Measurements from ENCODE around the gene PKHD1.

The PKHD1 gene

DNA sequence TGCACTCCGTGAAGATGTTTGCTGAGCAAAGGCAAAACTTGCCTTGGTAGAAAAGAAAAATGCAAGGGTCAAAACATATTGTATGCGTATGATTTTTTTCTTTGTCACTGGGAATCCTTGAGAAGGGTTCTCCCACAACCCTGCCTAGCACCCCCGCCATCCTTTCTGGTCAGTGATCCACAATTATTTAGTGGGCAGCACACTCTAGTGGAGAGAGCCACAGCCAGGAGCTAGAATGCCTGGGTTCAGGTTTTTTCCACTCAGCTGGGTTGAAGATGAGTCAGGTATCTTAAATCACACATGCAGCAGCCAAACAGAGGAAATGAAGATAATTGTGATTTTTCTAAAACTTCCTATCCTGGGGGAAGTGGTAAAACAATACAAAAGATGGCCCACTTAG lies 243.1 kb downstream of the PKHD1 start:
- no peak for DNase-seq

DNA sequence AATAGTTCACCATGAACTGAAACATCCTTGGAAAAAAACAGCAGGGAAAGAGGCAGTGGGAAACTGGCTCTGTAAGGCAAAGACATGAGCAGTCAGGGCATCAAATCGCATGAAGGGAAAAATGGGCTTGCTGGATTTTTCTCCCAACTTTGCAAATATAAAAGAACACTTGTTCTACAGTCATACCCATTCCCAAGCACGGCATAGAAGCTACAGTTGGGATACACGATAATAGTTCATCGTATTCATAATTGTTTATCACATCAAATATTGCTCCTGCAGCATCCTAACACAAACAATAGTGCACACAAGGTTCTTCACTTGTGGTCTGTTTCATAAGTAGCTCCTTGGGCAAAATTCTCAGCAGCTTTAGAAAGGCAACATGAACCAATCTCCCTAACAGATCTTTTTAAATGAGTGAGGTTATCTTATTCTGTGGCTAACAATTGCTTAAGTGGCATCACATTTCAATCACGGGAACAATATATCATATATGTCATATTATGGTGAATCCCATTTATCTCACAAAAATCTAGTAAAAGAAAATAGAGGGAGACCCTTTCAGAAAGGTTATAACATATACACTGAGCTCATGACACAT lies 243.9 kb downstream of the PKHD1 start:
- no peak for DNase-seq

DNA sequence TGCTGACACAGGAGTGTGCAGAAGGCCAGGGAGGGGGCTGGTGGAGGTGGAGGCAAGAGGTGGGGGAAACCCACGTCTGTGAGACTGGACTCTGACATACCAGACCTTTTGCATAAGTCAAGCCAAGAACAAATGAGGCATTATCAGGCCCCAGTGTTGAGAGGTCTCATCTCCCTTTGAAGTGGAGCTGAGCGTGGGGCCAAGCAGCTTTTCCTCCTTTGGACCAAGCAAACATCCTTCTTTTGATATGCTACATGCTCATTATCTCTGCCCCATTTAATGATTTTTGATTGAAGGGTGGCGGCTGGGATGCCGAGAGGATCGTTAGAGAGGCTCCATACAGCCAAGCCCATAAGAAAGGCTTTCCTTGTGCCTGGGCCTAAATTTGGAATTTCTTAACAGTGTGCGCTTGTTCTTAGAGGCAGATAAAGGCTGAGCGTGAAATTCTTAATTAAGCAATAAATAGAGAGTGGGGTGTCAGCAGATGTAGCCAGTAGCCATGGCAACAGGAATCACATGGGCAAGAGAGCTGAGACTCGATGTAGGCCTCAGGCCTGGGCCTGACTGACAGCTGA lies 244.5 kb downstream of the PKHD1 start:
- DNase-seq, result no peak

DNA sequence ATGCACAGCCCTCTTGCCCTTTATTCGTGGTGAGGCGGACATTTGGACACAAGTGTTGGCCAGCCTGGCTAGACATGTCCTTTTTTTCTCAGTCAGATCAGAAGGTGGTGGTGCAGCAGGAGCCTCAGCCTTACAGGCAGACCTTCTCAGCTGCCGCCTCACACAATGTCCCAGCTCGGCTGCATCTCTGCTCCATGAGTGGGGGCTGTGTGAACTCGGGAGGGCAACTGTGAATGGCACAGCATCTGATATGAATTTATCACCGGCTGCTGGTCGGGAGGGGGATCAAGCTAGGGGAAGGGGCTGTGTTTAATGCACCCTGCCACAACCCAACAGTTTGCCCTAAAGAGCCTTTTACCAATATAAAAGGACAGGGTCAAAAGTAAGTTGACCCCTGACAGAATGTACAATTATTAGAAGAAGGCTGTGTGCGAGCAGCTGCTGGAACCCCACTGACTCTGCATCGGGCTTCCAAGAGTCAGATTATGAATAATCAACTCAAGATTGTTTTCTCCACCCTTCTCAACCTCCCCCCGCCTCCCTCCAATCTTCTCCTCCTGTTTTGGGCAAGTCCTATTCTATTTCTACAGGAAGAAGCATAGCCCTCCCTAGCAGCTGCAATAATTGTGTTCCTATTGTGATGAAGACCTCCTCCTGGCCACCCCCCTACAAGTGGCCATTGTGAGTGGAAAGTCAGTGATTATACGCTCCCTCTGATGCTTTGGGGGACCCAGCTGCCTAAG lies 245.2 kb downstream of the PKHD1 start:
- no peak for DNase-seq

DNA sequence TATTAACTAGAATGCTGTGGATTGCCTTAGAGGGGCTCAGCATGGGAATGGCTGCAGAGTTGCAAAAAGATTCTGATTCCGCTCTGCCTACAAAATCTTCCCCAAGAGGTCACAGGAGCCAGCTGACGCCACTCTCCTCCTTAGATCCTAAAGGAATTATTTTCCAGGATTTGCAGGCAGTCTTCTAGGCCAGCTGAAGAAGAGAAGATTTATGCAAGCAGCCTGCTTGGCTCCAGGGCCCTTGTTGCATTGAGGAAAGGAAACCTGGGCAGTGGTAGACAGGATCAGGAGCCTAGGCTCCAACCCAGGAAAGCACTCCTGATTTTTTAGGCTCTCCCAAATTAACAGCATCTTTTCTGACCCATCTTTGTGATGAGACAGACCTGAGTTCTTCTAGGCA lies 245.8 kb downstream of the PKHD1 start:
- DNase-seq, result no peak

DNA sequence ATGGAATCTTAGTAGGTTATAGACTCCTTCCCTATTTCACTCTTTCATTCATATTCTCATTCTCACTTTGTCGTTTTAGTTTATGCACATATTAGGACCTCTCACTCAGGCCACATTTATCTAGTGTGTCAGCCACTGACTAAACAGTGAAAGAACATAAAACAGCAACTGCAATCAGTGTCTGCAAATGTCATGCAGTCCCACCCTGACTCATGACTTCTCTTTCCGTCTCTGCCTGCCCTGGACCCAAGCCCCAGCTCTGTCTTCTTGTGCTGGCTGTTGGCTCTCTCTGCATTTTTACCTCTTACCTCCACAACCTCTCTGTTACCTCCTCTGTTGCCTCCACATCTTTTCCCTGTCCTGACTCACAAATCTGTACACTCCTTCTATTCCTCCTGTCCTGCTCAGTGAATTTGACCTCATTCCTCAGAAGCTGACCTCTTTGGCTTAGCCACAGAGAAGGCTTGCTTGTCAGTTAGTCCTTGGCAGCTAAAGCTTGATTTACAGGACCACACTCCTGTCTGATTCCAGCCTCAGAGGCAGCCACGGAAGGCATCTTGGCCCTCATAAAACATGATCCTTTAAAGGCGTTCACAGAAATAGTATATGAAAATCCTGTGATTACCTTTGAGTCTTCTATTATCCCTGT lies 247.6 kb downstream of the PKHD1 start:
- no peak for DNase-seq

DNA sequence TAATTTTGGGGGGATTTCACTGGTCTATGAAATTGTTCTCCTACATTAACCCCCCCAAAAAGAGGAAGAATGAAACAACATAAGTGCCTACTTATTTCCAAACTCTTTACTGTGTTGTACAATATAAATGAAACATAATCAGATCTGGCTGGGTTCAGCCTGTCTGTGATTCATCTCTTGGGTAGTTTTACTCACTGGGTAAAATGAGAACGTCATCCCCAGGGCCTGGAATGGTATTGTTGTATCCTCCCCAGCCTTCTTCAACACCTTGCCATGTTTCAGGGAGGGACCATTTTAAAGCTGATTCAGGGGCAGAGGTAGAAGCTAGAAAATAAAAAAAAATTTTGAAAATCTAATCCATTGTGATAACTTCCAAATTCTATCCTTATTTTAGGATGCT lies 256.7 kb downstream of the PKHD1 start:
- no peak for DNase-seq

DNA sequence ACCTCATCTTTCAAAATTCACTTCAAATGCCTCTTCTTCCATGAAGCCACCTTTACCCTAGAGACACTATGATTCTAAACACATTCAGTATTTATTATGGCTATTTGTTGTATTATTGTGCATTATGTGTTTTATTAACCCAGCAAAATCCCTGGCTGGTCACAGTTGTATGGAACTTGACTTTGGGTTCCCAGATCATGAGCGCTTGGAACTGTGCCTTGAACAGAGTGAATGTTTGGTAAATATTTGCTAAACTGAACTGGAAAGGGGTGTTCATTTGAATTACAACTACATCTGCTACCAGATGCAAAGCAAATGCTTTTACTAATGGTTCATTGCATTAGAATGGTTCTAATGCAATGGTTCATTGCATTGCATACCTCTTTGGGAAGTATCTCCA lies 259.8 kb downstream of the PKHD1 start:
- DNase-seq, result no peak

DNA sequence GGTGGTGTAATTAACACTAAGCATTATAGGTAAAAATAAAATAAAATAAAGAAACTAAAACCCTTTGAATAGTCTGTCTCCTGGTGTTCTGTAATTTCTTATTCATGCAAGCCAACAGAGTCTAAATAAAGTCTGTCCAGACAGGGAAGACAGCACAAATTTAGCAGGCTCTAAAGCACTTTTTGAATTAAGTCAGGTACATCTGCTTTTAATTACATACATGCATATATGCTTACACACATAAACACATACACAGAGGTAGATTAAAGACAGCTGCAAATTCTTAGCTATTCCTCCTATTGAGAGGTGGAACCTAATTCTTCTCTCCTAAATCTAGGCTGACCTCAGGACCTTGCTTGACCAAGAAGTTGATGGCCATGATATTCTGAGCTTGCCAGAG lies 262.5 kb downstream of the PKHD1 start:
- no peak for DNase-seq

DNA sequence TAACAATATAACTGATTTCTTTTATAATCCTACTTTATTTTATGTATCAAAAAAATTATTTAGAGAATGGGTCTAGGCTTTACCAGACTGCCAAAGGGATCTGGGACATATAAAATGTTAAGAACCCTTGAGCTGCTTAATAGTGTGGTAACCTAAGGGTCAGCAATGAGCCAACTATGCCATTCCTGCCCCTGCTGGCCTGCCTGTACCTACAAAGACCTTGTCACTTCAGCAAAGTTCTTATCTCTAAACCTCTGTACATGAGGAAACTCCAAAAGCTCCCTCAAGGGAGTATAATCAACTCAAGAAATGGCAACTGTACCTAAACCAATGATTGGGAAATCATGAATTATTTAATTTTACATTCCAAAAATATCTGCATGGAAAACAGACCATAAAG lies 266.9 kb downstream of the PKHD1 start:
- no peak for DNase-seq

DNA sequence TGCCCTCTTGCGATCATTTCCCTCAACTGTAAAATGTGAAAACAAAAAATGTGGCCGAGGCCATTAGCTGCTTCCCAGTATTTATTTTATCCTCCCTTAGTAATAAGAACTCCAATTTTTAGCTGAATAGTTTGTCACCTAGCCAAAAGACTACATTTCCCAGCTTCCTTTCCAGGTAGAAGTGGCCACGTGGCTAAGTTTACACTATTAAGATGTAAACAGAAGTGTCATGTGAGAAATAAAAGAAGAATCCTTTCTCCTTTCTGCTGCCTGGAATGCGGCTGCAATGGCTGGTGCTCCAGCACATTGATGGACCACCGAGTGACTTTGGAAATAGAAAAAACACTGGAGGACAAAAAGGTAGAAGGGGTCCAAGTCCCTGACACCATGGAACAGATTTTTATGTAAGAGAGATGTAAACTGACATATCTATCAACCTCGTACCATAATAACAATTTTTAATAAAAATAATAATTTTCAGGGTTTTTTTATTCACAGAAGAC lies 268.8 kb downstream of the PKHD1 start:
- DNase-seq, result no peak

DNA sequence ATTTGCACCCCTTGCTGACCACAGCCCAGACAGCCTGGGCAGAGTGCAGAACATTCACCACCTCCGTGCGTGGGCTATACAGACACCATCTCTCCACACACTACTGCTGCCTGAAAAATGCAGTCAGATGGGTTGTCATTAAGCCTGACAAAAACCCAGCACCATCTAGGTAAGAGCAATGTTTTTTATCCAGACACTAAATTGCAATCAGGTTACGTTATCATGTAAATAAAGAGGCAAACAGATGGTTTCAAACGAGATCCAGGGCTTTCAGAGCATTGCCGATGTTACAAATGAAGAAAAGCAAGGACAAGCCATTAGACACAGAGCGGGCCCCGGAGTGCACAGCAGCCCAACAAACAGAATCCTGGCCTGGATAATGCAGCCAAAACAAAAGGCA lies 269.6 kb downstream of the PKHD1 start:
- DNase-seq, result no peak

DNA sequence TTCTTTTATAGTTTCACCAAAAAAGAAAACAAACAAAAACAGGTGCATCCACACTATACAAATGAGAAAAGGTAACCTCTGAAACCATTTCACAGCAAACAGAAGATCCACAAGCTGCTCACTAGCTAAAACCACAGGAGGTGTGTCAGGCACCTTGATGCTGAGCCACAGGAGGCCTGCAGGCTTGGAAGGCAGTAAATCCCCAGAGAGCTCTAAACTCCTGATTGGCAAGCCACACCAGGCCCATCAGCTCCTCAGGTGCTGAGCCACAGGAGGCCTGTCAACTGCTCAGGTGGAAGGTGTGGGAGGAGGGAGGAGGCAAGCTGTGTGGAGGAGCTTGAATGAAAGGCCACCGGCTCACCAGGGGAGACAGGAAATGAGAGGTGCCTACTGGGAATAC lies 273.0 kb downstream of the PKHD1 start:
- DNase-seq, result no peak

DNA sequence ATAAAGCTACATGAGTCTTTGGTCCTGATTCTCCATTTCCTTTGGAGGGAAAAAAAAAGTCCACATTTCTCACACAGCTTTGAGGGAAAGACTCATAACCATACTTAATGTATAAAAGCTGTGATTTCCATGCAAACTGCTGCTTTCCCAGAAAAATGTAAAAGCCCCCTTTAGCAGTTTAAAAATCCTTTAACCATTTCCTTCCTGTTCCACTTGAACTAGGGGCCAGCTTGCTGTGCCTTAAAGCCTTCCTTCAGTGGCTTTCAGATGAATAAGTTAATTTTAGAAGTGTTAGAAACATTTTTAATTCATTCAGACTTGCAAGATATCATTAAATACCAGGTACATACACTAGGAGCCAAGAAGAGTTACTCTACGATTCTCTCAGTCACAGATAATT lies 273.5 kb downstream of the PKHD1 start:
- DNase-seq, result no peak

DNA sequence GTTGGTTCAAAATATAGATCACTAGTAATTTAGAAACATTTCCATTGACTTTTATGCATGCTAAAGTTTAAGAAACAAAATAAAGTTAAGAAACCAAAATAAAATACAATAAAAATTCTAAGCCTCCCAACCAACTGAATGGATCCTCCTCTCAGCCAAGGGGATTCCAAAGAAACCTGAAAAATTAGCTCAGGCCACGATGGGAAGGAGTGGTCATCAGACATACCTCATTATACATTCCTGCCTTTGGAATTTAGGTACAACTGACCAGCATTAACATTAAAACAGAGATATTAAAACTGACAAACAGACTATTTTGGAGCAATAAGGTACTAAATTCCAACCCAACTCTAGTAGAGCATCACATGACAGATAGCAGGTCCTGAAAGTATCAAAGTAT lies 275.2 kb downstream of the PKHD1 start:
- no peak for DNase-seq

DNA sequence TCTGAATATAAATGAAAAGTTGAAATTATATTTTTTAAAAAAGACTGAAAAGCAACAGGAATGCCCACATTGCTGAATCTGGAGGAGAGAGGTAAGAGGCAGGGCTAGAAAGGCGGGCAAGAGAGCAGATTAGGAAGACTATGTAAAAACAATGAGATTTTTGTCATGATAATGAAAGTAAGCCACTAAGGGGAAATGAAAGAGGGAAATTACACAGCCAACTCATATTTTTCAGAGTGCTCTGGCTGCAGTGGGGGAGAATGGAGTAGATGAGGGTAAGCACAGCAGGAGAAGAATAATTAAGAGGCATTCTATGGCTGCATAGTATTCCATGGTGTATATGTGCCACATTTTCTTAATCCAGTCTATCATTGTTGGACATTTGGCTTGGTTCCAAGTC lies 281.9 kb downstream of the PKHD1 start:
- no peak for DNase-seq

DNA sequence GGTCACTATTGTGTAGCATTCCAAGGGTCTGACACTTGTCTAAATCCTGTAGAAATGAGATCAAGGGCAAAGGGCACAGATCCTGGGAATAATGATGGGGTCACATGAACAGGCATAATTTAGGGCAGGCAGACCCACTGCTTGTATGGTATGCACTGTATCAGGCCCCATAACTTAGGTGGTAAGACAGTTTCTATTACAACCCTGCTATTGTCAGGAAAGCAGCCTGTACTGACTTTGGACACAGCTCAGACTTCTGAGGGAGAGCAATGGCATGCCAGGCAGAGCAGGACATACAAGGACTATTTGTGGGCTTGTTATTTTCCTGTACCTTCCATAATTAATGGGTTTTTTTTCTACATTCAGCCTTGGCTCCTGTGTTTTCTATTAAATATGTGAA lies 286.8 kb downstream of the PKHD1 start:
- no peak for DNase-seq

DNA sequence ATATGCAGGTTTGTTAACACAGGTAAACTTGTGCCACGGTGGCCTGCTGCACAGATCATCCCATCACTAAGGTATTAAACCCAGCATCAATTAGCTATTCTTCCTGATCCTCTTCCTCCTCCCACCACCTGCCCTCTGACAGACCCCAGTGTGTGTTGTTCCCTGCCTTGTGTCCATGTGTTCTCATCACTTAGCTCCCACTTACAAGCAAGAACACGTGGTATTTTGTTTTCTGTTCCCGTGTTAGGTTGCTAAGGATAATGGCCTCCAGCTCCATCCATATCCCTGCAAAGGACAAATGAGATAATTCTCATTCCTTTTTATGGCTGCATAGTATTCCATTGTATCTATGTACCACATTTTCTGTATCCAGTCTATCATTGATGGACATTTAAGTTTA lies 294.0 kb downstream of the PKHD1 start:
- DNase-seq, result no peak

DNA sequence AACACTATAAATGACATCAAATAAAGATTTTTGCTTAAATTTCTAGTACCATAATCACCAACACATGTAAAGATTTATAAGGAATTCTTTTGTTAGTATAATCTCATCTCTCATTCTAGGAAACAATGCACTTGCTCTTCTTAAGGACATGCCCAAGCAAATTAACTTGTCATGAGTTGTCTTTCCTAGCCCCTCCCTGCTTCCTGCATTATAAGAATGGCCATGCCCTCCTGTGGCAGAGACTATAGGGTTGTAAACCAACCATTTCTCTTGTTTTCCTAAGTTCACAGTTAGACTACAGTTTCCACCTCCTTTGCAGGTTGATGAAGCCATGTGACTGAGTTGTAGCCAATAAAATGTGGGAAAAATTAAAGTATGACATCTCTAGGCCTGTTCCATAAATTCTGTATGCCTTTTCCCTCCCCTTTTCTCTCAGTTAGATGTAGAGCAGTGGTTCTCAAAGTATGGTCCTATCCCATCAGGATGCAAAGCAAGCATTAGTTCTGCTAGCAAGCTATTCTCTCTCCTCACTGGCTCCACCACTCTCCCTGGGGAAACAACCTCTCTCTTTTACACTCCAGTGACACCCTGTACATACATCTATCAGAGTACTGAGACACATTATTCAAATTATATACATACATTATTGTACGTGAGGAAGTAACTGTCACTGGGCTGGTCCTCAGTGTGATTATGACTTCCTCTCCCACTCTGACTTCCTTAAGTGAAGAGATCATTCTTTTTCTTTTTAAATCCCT lies 295.0 kb downstream of the PKHD1 start:
- no peak for DNase-seq

DNA sequence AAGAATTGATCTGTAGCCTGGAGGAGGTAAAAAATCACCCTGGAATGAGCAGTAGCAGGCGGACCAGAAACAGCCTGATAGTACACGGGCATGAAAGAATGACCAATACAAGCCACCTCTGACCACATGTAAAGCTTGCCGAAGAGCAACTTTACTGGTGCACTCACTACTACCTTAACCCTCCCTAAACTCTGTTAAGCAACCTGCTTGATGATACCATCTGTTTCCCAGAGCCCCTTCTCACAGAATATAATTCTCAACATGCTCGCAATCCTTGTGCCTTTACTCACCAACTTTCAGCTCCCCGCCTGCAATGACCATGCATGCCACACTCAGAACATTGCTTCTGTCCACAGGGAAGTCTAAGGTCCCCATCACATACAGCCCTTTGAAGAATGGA lies 296.5 kb downstream of the PKHD1 start:
- DNase-seq, result no peak

DNA sequence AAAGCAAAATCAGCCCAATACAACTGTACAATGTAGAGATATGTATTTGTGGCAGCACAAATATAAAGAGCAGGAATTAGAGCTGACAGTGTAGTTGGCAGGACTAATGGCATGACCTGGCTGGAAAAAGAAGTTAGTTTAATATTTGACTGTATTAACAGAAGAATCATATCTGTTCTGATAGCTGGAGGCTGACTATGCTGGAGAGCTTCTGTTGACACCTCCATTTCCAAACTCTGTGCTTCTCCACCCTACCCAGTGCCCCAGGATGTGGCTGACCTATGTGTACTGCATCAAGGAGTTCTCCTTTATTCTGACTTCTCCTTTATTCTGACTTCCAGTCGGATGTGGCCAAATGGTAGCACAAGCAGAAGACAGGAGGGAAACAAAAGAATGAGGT lies 299.3 kb downstream of the PKHD1 start:
- DNase-seq, result no peak

DNA sequence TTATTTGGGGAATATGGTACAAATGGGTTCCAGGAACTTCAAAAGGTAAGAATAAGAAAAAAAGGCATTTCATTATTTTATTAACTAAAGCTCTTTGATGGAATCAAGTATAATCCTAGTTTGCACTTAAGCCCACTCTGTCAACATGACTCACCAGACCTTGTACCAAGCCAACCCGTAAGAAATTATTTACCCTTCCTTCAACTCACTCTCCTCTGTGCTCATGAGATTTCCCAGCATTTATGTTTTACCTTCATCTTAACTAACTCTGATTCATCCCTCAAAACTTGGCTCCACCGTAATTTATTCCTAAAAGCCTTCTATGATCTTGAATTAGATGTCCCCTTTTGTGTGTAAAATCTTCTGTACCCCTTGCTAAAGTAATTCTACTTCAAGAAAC lies 308.7 kb downstream of the PKHD1 start:
- DNase-seq, result no peak

DNA sequence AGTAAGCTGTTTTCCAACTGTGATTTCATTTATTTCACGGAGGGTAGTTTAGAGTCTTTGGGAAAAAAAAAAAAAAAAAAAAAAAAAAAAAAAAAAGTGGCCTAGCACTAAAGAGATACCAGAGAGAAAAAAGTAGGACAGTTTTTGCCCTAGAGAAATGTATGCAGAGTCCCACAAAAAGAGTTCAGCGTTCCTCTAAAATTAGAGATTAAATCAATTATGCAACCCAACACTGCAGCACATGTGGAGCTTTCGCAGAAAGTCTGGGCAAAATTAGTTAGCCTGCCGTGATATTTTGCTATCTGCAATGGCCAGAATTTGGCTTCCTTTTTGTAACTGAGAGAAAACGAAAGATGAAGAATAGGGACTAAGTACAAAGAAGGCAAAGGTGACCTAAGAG lies 309.8 kb downstream of the PKHD1 start:
- no peak for DNase-seq

Data from central memory CD4-positive, alpha-beta T cell (primary cell).